HepG2 (cell line): Measurements from ENCODE around the gene RICTOR. TPM values are rescaled to one million over a fixed set of nuclear protein-coding genes. Genes with fewer than 3 reads are reported as not detected.

ENCODE experiments used
- ARNT2 ChIP-seq: sonication (generic); formaldehyde crosslinking; IDR thresholded peaks from 2 replicates; pipeline ENCODE4 v1.8.0; 2022; ENCODE audit warnings: mild to moderate bottlenecking, low read depth, missing genetic modification reagents, moderate library complexity
- BCL6 ChIP-seq: IDR thresholded peaks from 2 replicates; pipeline ENCODE4 v1.6.1; 2016; ENCODE audit warnings: missing genetic modification reagents, missing compliant biosample characterization
- GABPA ChIP-seq, 2 experiments: IDR thresholded peaks; 2 replicates each; pipeline ENCODE4 v1.6.1; 2011 to 2016; ENCODE audit warnings: low read depth in 2 of 2, low read length in 1 of 2, missing biosample characterization in 1 of 2, missing genetic modification characterization in 1 of 2
- GABPB1 ChIP-seq: IDR thresholded peaks from 2 replicates; pipeline ENCODE4 v1.6.1; 2016; ENCODE audit warnings: mild to moderate bottlenecking, missing genetic modification reagents, moderate library complexity, missing compliant biosample characterization
- GFI1 ChIP-seq: sonication (generic); formaldehyde crosslinking; IDR thresholded peaks from 2 replicates; pipeline ENCODE4 v1.5.0; 2020; ENCODE audit warnings: missing genetic modification reagents, mild to moderate bottlenecking, borderline replicate concordance
- KDM5B ChIP-seq: sonication (generic); formaldehyde crosslinking; IDR thresholded peaks from 2 replicates; pipeline ENCODE4 v1.4.0; 2020; ENCODE audit warnings: missing genetic modification reagents, mild to moderate bottlenecking, borderline replicate concordance
- MTA3 ChIP-seq: sonication (generic); formaldehyde crosslinking; IDR thresholded peaks from 2 replicates; pipeline ENCODE4 v1.4.0; 2020; ENCODE audit warnings: missing genetic modification reagents
- PAXIP1 ChIP-seq: sonication (generic); formaldehyde crosslinking; conservative IDR thresholded peaks from 2 replicates; pipeline ENCODE4 v1.4.0; 2020; ENCODE audit warnings: mild to moderate bottlenecking, missing genetic modification reagents, moderate library complexity
- PHF21A ChIP-seq: sonication (generic); formaldehyde crosslinking; IDR thresholded peaks from 2 replicates; pipeline ENCODE4 v1.5.0; 2020; ENCODE audit warnings: mild to moderate bottlenecking, missing genetic modification reagents
- POLR2A ChIP-seq, 2 experiments: IDR thresholded peaks; 2 replicates each; pipeline ENCODE4 v1.6.1; 2011; ENCODE audit warnings: low read depth in 2 of 2, low read length in 2 of 2, mild to moderate bottlenecking in 1 of 2, moderate library complexity in 1 of 2; ENCODE audit not compliant: insufficient read depth in 1 of 2
- SIN3A ChIP-seq: IDR thresholded peaks from 2 replicates; pipeline ENCODE4 v1.6.1; 2011; ENCODE audit warnings: low read depth, mild to moderate bottlenecking, control low read depth, low read length, borderline replicate concordance
- SOX5 ChIP-seq: IDR thresholded peaks from 2 replicates; pipeline ENCODE4 v1.6.1; 2016; ENCODE audit warnings: borderline replicate concordance
- TRAFD1 ChIP-seq: sonication (generic); formaldehyde crosslinking; IDR thresholded peaks from 2 replicates; pipeline ENCODE4 v1.5.1; 2020; ENCODE audit warnings: missing genetic modification reagents, mild to moderate bottlenecking, borderline replicate concordance
- ZC3H4 ChIP-seq: sonication (generic); formaldehyde crosslinking; IDR thresholded peaks from 2 replicates; pipeline ENCODE4 v1.4.0; 2020; ENCODE audit warnings: missing genetic modification reagents, borderline replicate concordance
- ZIK1 ChIP-seq: sonication (generic); formaldehyde crosslinking; IDR thresholded peaks from 2 replicates; pipeline ENCODE4 v1.5.0; 2020; ENCODE audit warnings: mild to moderate bottlenecking, low read depth, missing genetic modification reagents, borderline replicate concordance
- ZNF160 ChIP-seq: sonication (generic); formaldehyde crosslinking; IDR thresholded peaks from 2 replicates; pipeline ENCODE4 v1.8.0; 2022; ENCODE audit warnings: mild to moderate bottlenecking, inconsistent platforms, missing genetic modification reagents
- ZNF205 ChIP-seq: IDR thresholded peaks from 2 replicates; pipeline ENCODE4 v1.6.1; 2018; ENCODE audit warnings: missing biosample characterization, missing genetic modification reagents
- ZNF281 ChIP-seq: sonication (generic); formaldehyde crosslinking; IDR thresholded peaks from 2 replicates; pipeline ENCODE4 v1.4.0; 2020; ENCODE audit warnings: missing genetic modification reagents, borderline replicate concordance
- ZNF792 ChIP-seq: IDR thresholded peaks from 2 replicates; pipeline ENCODE4 v1.6.1; 2016
- polyA plus RNA-seq, 8 experiments: library from polyadenylated mRNA; depleted of rRNA in 3 of 8; stranded (reverse) in 7 of 8; unstranded in 1 of 8; fragments of >200 nt; fragmentation: Illumina TruSeq in 4 of 8; extraction: Trizol in 4 of 8; gene quantifications; 2 replicates each; pipeline versions ENCODE4 v1.2.1 to v1.2.3, GENCODE V29; 2011 to 2016; ENCODE audit warnings: low read depth in 4 of 8, missing spikeins in 1 of 8, mixed read lengths in 1 of 8; ENCODE audit not compliant: insufficient read depth in 1 of 8
- total RNA-seq, 5 experiments: library from RNA; depleted of rRNA; stranded (reverse); fragments of >200 nt; fragmentation: Illumina TruSeq; extraction: Trizol; gene quantifications; 2 replicates each; pipeline ENCODE4 v1.2.3, GENCODE V29; 2016; ENCODE audit warnings: low read depth in 1 of 5

Gene RICTOR
- total and polyA plus RNA-seq, 2 of the 13 experiments (the other 11 are each of a cell fraction or from before 2014, with no cell fraction given) = 10.7 to 15.4 TPM

- 0 out of 2 replicates have a peak, but pooled peaks have one; percentile 17 for TF ChIP-seq ZNF205
- TF ChIP-seq ARNT2 = 0 out of 2 replicates have a peak, but pooled peaks have one; percentile 19
- TF ChIP-seq SOX5 (CRISPR knock-in tag) = peak; percentile 34; the same call in 1 of the 2 replicates
- TF ChIP-seq ZC3H4 (CRISPR knock-in tag) = no peak
- 0 out of 2 replicates have a peak, but pooled peaks have one; percentile 31 for TF ChIP-seq ZNF792 (CRISPR knock-in tag)
- TF ChIP-seq PAXIP1 (CRISPR knock-in tag) = peak; percentile 12; the same call in 1 of the 2 replicates
- no peak for TF ChIP-seq GABPB1 (CRISPR knock-in tag)
- TF ChIP-seq ZIK1 (CRISPR knock-in tag) = no peak
- no peak for TF ChIP-seq MTA3 (CRISPR knock-in tag)
- TF ChIP-seq GFI1 (CRISPR knock-in tag) = 0 out of 2 replicates have a peak, but pooled peaks have one; percentile 41
- TF ChIP-seq TRAFD1 (CRISPR knock-in tag) = 0 out of 2 replicates have a peak, but pooled peaks have one; percentile 56
- peak; percentile 37; the same call in 1 of the 2 replicates for TF ChIP-seq PHF21A (CRISPR knock-in tag)
- TF ChIP-seq GABPA (IDR thresholded peaks at IDR 0.05; ENCODE audit: low read depth, low read length) = no peak
- TF ChIP-seq GABPA (CRISPR knock-in tag; IDR thresholded peaks at IDR 0.05; ENCODE audit: low read depth) = no peak
- 0 out of 2 replicates have a peak, but pooled peaks have one; percentile 33 for TF ChIP-seq BCL6 (CRISPR knock-in tag)
- TF ChIP-seq ZNF281 (CRISPR knock-in tag) = peak; percentile 43; the same call in 1 of the 2 replicates
- peak; percentile 77; the same call in 1 of the 2 replicates for TF ChIP-seq SIN3A
- TF ChIP-seq ZNF160 (CRISPR knock-in tag) = 0 out of 2 replicates have a peak, but pooled peaks have one; percentile 25
- TF ChIP-seq POLR2A (IDR thresholded peaks at IDR 0.05; ENCODE audit: insufficient read depth in 1 of 2, low read depth in 2 of 2, low read length in 2 of 2) = peak in 1 of 2 experiments; percentile 41; a peak in 1 of 4 replicates
- no peak for TF ChIP-seq KDM5B (CRISPR knock-in tag)
These were observed 1.1 kb downstream of the RICTOR start (continued) for GRCh38 chr5:39072925-39073766.
